ENCODE measurements around the gene TMEM181. TPM values are rescaled to one million over a fixed set of nuclear protein-coding genes. Genes with fewer than 3 reads are reported as not detected.
"Not testable (repeated sequence)": the region's sequence is repeated elsewhere in the genome, so short reads cannot be mapped to it uniquely, and the experiment has no call there.

TMEM181 gene
- polyA plus RNA-seq, 1 donor from 2014 or later: 2.2 TPM

DNA sequence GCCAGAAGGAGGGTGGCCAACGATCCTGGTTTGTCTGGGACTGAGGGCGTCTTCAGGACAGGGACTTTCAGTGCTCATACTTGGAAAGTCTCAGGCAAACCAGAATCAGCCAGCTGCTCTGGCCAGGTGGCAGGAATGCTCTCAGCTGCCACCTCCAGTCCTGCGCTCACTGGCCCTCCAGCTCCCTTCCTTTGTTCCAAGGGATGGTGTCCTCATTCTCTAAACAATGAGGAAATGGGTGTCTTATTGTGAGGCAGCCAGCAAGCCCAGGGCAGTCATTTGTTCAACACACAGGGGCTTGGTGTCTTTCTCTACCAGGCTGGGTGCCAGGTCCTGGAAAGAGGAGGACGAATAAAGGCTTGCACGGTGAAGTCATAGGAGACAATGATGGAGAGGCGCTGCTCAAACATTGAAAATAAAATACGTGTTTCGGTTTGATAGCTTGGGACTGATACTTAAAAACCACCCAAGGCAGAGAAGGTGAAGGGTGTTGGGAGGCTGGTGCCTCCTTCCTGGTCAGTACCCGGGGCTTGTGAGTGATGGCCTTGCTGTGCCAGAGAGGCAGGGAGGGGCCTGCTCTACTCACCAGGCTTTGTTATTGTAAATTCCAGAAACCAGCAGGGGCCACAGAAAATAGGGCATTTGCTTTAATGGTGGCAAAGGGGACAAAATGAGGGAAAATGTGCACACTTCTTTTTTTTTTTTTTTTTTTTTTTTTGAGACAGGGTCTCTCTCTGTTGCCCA lies 11.3 kb upstream of the TMEM181 start:
- no peaks in the 10 kb centered on the region for H3K9me3 Mint-ChIP-seq
- peaks cover 0 to 2% (median 0%) of the 10 kb centered on the region in 3 donors for H3K4me1 Mint-ChIP-seq
- H3K27me3 Mint-ChIP-seq: peaks cover 11% of the 10 kb centered on the region
- H3K4me3 Mint-ChIP-seq: no peak overlapping the region
- H3K27ac Mint-ChIP-seq: no peak overlapping the region
- no peaks in the 10 kb centered on the region for H3K36me3 Mint-ChIP-seq

- H3K27ac Mint-ChIP-seq: no peak overlapping the region
- H3K4me3 Mint-ChIP-seq: no peak overlapping the region
- H3K36me3 Mint-ChIP-seq: no peaks in the 10 kb centered on the region
- H3K27me3 Mint-ChIP-seq: peaks cover 7% of the 10 kb centered on the region
- no peaks in the 10 kb centered on the region for H3K9me3 Mint-ChIP-seq
- peaks cover 0 to 5% (median 0%) of the 10 kb centered on the region in 3 donors for H3K4me1 Mint-ChIP-seq
These were observed 7.7 kb upstream of the TMEM181 start for GRCh38 chr6:158552055-158552795.

DNA sequence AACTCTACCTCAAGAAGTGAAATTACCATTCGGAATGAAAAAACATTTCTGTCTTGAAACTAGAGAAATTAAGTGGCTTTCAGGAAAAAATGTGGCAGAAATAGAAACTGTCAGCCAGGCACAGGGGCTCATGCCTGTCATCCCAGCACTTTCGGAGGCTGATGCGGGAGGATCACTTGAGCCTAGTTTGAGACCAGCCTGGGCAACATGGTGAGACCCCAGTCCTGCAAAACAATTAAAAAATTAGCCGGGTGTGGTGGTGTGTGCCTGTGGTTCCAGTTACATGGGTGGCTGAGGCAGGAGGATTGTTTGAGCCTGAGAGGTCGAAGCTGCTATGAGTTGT lies 7.1 kb upstream of the TMEM181 start:
- Mint-ChIP-seq H3K9me3 (no peaks in the 10 kb centered on the region), H3K36me3 (no peaks in the 10 kb centered on the region), H3K4me1 (peaks cover 0 to 5% (median 0%) of the 10 kb centered on the region in 3 donors)

GRCh38 chr6:158554611-158555361 lies 5.1 kb upstream of the TMEM181 start:
- H3K36me3 Mint-ChIP-seq: no peaks in the 10 kb centered on the region
- no peak overlapping the region for H3K4me3 Mint-ChIP-seq
- peaks cover 4 to 5% (median 5%) of the 10 kb centered on the region in 3 donors for H3K4me1 Mint-ChIP-seq
- no peaks in the 10 kb centered on the region for H3K9me3 Mint-ChIP-seq
- H3K27ac Mint-ChIP-seq: no peak overlapping the region
- H3K27me3 Mint-ChIP-seq: peaks cover 7% of the 10 kb centered on the region

More for the DNA sequence above, 7.1 kb upstream of the TMEM181 start:
- Mint-ChIP-seq H3K27me3 (peaks cover 7% of the 10 kb centered on the region), H3K4me3 (no peak overlapping the region), H3K27ac (no peak overlapping the region)

GRCh38 chr6:158556113-158556512 lies 3.8 kb upstream of the TMEM181 start:
- Mint-ChIP-seq H3K9me3 (no peaks in the 10 kb centered on the region), H3K27me3 (peaks cover 7% of the 10 kb centered on the region), H3K36me3 (no peaks in the 10 kb centered on the region), H3K4me1 (peaks cover 9 to 11% (median 10%) of the 10 kb centered on the region in 3 donors), H3K27ac (peak overlapping the region in 1 of 3 donors; percentile 7), H3K4me3 (peak overlapping the region in 1 of 4 donors; percentile 37)

- H3K36me3 Mint-ChIP-seq, H3K27me3 Mint-ChIP-seq, H3K9me3 Mint-ChIP-seq, H3K4me3 Mint-ChIP-seq, H3K27ac Mint-ChIP-seq: not testable (repeated sequence)
- peaks cover 14 to 21% (median 20%) of the 10 kb centered on the region in 3 donors for H3K4me1 Mint-ChIP-seq
These were observed 2.8 kb upstream of the TMEM181 start for GRCh38 chr6:158557110-158557509.

DNA sequence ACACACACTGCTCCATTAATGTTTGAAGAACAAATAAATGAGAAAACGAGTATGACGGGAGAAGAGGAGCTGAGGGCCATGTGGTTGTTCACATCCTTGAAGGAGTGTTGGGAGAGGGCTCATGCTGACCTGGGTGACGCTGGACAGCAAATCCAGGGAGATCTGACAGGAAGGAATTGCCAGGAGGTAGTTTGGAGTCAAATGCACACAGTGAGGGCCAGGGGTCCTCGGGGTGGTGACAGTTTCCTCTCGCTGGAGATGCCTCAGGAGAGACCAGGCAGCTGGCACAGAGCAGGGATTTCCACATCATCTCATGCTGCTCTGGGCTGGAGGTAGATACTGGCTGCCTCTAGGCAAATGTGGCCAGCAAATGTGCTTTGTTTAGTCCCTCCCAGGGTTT lies 2.0 kb upstream of the TMEM181 start:
- H3K4me3 Mint-ChIP-seq: peak overlapping the region in 1 of 4 donors; percentile 78
- H3K36me3 Mint-ChIP-seq: no peaks in the 10 kb centered on the region

GRCh38 chr6:158558415-158559306 lies 1.2 kb upstream of the TMEM181 start:
- Mint-ChIP-seq H3K4me3 (peak overlapping the region; percentile 78 to 87 (median 83)), H3K9me3 (no peaks in the 10 kb centered on the region), H3K36me3 (no peaks in the 10 kb centered on the region), H3K27me3 (no peaks in the 10 kb centered on the region), H3K4me1 (peaks cover 20 to 23% (median 21%) of the 10 kb centered on the region in 3 donors), H3K27ac (peak overlapping the region; percentile 16 to 84 (median 28))

More for the DNA sequence above, 2.0 kb upstream of the TMEM181 start:
- Mint-ChIP-seq H3K27ac (peak overlapping the region in 2 of 3 donors; percentile 16 to 28), H3K4me1 (peaks cover 18 to 23% (median 21%) of the 10 kb centered on the region in 3 donors), H3K27me3 (peaks cover under 1% of the 10 kb centered on the region), H3K9me3 (no peaks in the 10 kb centered on the region)

- Mint-ChIP-seq H3K36me3 (no peaks in the 10 kb centered on the region), H3K4me1 (peaks cover 20 to 25% (median 21%) of the 10 kb centered on the region in 3 donors)
These were observed 475 bp upstream of the TMEM181 start for GRCh38 chr6:158559338-158559894.

GRCh38 chr6:158560836-158561320 lies 987 bp downstream of the TMEM181 start:
- Mint-ChIP-seq H3K27ac (peak overlapping the region; percentile 70 to 94 (median 88)), H3K36me3 (peaks cover 2% of the 10 kb centered on the region), H3K4me1 (peaks cover 21 to 32% (median 22%) of the 10 kb centered on the region in 3 donors), H3K27me3 (no peaks in the 10 kb centered on the region), H3K4me3 (peak overlapping the region; percentile 87 to 98 (median 96)), H3K9me3 (no peaks in the 10 kb centered on the region)

More at GRCh38 chr6:158559338-158559894, 475 bp upstream of the TMEM181 start:
- Mint-ChIP-seq H3K4me3 (peak overlapping the region; percentile 78 to 87 (median 84)), H3K27me3 (no peaks in the 10 kb centered on the region), H3K9me3 (no peaks in the 10 kb centered on the region), H3K27ac (peak overlapping the region in 2 of 3 donors; percentile 25 to 84)

DNA sequence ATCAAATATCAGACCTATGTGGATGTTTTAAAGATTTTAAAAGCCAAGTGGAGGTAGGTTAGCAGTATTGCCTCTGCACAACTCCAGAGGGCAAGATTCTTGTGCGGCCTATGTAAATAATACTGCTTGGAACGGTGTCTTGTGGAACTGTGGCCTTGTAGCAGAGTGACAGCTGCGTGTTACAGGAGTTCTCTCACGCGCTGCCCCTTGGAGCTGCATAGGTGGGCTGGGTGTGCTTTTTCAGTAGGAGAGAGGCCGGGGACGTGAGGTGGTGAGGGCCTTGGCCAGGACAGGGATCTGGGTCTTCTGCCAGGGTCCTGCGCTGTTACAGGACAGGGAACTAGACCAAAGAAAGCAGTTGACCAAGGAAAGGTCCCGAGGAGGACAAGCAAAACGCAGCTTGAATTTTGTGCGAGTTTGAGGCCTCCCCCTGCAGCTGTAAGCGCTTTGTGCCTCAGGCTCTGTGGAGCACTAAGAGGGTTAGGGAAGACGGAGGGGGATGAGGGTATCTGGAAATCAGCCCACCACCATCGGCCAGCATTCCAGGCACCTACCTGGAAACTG lies 1.5 kb downstream of the TMEM181 start:
- peaks cover 4% of the 10 kb centered on the region for H3K36me3 Mint-ChIP-seq
- H3K4me3 Mint-ChIP-seq: peak overlapping the region; percentile 87 to 98 (median 96)
- H3K27ac Mint-ChIP-seq: peak overlapping the region; percentile 70 to 94 (median 88)
- H3K9me3 Mint-ChIP-seq: no peaks in the 10 kb centered on the region
- H3K4me1 Mint-ChIP-seq: peaks cover 17 to 32% (median 24%) of the 10 kb centered on the region in 3 donors
- H3K27me3 Mint-ChIP-seq: no peaks in the 10 kb centered on the region

DNA sequence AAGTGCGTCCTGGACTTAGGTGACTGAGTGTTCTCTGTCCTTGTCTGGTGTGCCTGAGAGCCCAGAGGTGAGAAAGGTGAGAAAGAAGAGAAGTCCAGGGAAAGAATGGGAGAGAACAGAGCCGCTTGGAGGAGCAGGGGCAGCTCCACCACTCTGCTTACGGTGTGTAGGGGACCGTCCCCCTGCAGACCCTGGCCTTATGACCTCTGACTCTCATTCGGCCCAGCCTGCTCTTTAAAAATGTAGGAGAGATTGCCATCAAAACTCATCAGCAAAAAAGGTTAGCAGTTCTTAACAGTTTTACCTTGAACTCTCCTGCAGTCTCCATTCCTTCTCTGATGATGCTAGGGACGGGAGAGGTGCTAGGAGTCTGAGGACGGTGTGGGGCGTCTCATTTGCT lies 2.0 kb downstream of the TMEM181 start:
- Mint-ChIP-seq H3K4me1 (peaks cover 16 to 35% (median 24%) of the 10 kb centered on the region in 3 donors), H3K4me3 (peak overlapping the region in 1 of 4 donors; percentile 73), H3K9me3 (no peaks in the 10 kb centered on the region), H3K27ac (peak overlapping the region in 2 of 3 donors; percentile 23 to 94), H3K36me3 (peaks cover 4% of the 10 kb centered on the region), H3K27me3 (no peaks in the 10 kb centered on the region)

All from IgD-negative memory B cell (primary cell).